DND-41 (cell line): Measurements from ENCODE around the gene NDUFS7.

ENCODE experiments used
- ATAC-seq: fragments of 200-7000 bp; cut with Tn5 transposase; 3 replicates; pipeline ENCODE4 v1.9.1; 2021; ENCODE audit warnings: low read depth; ENCODE audit not compliant: insufficient read depth
- DNase-seq: peaks from one replicate; pipeline ENCODE4 v3.0.0-alpha.2; 2020
- H2AFZ ChIP-seq: 2 replicates; pipeline ENCODE4 v1.6.0; 2012; ENCODE audit warnings: low read depth, low read length
- H3K27ac ChIP-seq: 2 replicates; pipeline ENCODE4 v1.5.1; 2012; ENCODE audit warnings: low read length, inconsistent platforms
- H3K27me3 ChIP-seq: fragments of 200-600 bp; sonication (generic); 2 replicates; pipeline ENCODE4 v1.6.0; 2012; ENCODE audit warnings: low read length, mild to moderate bottlenecking, inconsistent platforms; ENCODE audit not compliant: insufficient read depth, poor library complexity
- H3K36me3 ChIP-seq: 2 replicates; pipeline ENCODE4 v1.5.1; 2012; ENCODE audit warnings: low read length, inconsistent platforms; ENCODE audit not compliant: insufficient read depth
- H3K4me1 ChIP-seq: 2 replicates; pipeline ENCODE4 v1.5.1; 2012; ENCODE audit warnings: mild to moderate bottlenecking, low read length; ENCODE audit not compliant: insufficient read depth
- H3K4me2 ChIP-seq: 2 replicates; pipeline ENCODE4 v1.6.0; 2012; ENCODE audit warnings: mild to moderate bottlenecking, moderate library complexity, low read length, inconsistent platforms; ENCODE audit not compliant: insufficient read depth
- H3K4me3 ChIP-seq, 2 experiments: fragments of 200-600 bp in 1 of 2; shearing (Covaris generic) in 1 of 2; 2 replicates each; pipeline ENCODE4 v1.5.1; 2012 to 2016; ENCODE audit warnings: inconsistent platforms in 2 of 2, low read length in 2 of 2, mild to moderate bottlenecking in 2 of 2, low read depth in 1 of 2, moderate library complexity in 1 of 2
- H3K79me2 ChIP-seq: 2 replicates; pipeline ENCODE4 v1.6.0; 2012; ENCODE audit warnings: low read length, inconsistent platforms; ENCODE audit not compliant: insufficient read depth
- H3K9ac ChIP-seq: 2 replicates; pipeline ENCODE4 v1.6.0; 2012; ENCODE audit warnings: low read depth, mild to moderate bottlenecking, inconsistent platforms, low read length, moderate library complexity
- H3K9me3 ChIP-seq: 2 replicates; pipeline ENCODE4 v1.5.1; 2012; ENCODE audit warnings: low read length, moderate library complexity, mild to moderate bottlenecking, inconsistent platforms; ENCODE audit not compliant: insufficient read depth, severe bottlenecking
- H4K20me1 ChIP-seq: 2 replicates; pipeline ENCODE4 v1.6.0; 2012; ENCODE audit warnings: low read length; ENCODE audit not compliant: insufficient read depth
- EZH2 ChIP-seq: IDR thresholded peaks from 3 replicates; pipeline ENCODE4 v1.6.1; 2012; ENCODE audit warnings: borderline replicate concordance, low read depth, mild to moderate bottlenecking, moderate library complexity, low read length, inconsistent platforms; ENCODE audit not compliant: severe bottlenecking
- TF ChIP-seq, protein P1 (sequence below): IDR thresholded peaks from 2 replicates; pipeline ENCODE4 v1.5.1; 2012; ENCODE audit warnings: borderline replicate concordance, low read length, moderate library complexity, mild to moderate bottlenecking; ENCODE audit not compliant: poor library complexity, severe bottlenecking; ENCODE audit errors: extremely low read depth

NDUFS7 gene

DNA sequence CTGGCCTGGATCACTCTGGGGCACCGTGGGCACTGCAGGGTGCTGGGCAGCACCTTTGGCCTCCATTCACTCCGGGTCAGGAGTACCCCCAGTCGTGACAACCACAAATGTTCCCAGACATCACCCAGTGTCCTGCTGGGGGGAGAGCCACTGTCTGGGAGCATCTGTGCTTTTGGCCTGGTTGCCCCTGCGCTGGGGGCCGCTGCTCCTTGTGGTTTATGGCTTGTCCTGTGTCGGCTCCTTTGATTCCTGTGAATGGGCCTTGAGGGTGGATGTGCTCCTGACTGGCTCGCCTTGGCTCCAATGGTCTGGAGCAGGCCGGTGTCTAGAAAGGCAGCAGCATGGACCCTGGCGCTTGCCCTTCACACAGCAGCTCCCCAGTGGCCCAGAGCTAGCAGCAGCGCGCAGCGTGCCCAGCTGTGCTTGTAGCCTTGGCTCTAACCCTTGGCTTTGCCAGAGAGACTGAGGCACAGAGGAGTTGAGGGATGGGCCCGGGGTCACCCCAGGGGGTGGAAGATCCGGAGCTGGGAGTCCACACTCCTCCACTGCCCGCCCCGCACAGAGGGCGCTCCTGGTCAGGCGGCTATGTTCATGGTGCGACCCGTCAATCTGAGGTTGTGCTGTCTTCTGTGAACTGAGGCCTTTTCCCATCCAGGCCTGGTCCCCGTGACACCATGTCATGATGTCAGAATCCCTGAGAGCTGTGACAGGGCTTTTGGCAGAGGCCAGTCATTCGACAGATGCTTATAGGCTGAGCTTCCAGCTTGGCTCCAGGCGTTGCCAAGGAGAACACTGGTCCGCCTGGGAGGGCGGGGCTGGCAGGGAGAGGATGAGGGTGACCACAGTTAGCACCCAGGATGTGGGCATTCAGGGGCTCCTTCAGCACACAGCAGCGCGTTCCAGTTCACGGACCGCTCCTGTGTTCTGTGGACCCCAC lies 27.8 kb downstream of the NDUFS7 start:
- peak overlapping the region; percentile 84 for H3K4me2 ChIP-seq

DNA sequence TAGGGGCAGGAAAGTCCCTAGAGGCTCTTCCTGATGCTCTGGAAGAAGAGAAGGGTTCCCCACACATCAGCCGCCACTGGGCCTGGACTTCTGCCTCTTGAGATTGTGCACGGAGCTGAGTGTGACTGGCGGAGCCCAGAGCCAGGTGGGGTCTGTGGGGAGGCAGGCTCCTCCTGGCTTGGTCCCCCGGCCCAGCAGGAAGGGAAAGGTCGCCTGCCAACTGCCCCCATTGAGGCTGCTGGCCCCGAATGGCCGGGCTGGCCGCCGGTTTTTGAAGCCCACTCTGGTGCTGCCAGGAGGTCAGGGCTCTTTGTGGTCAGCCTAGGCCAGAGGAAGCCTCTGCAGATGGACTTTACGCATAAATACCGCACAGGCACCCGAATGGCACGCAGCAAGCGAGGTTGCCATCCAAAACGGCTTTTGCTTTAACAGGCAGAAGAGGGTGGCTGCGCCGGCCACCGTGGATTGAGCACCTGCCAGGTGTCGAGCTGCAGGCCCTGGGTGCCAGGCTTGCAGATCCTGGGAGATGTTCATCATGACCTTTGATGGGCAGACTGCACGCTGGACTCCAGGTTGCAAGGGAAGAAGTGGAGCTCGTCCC lies 28.7 kb downstream of the NDUFS7 start:
- H3K27ac ChIP-seq: no peak overlapping the region

More for the DNA sequence above, 27.8 kb downstream of the NDUFS7 start:
- DNase-seq (peak; percentile 34), ATAC-seq (no peak)
- peaks cover 90% of the 10 kb centered on the region for H3K79me2 ChIP-seq
- no peak overlapping the region for H3K27ac ChIP-seq
- H3K4me1 ChIP-seq: peaks cover 49% of the 10 kb centered on the region
- peak overlapping the region in 1 of 2 experiments; percentile 60; a peak in 1 of 4 replicates for H3K4me3 ChIP-seq
- no peaks in the 10 kb centered on the region for H3K27me3 ChIP-seq
- H2AFZ ChIP-seq: no peak overlapping the region
- no peak for TF ChIP-seq EZH2
- TF ChIP-seq, protein P1, sequence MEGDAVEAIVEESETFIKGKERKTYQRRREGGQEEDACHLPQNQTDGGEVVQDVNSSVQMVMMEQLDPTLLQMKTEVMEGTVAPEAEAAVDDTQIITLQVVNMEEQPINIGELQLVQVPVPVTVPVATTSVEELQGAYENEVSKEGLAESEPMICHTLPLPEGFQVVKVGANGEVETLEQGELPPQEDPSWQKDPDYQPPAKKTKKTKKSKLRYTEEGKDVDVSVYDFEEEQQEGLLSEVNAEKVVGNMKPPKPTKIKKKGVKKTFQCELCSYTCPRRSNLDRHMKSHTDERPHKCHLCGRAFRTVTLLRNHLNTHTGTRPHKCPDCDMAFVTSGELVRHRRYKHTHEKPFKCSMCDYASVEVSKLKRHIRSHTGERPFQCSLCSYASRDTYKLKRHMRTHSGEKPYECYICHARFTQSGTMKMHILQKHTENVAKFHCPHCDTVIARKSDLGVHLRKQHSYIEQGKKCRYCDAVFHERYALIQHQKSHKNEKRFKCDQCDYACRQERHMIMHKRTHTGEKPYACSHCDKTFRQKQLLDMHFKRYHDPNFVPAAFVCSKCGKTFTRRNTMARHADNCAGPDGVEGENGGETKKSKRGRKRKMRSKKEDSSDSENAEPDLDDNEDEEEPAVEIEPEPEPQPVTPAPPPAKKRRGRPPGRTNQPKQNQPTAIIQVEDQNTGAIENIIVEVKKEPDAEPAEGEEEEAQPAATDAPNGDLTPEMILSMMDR: no peak
- H3K9ac ChIP-seq: peak overlapping the region; percentile 100; the same call in 1 of the 2 replicates
- peaks cover 80% of the 10 kb centered on the region for H4K20me1 ChIP-seq
- H3K9me3 ChIP-seq: no peaks in the 10 kb centered on the region
- peaks cover 76% of the 10 kb centered on the region for H3K36me3 ChIP-seq

DNA sequence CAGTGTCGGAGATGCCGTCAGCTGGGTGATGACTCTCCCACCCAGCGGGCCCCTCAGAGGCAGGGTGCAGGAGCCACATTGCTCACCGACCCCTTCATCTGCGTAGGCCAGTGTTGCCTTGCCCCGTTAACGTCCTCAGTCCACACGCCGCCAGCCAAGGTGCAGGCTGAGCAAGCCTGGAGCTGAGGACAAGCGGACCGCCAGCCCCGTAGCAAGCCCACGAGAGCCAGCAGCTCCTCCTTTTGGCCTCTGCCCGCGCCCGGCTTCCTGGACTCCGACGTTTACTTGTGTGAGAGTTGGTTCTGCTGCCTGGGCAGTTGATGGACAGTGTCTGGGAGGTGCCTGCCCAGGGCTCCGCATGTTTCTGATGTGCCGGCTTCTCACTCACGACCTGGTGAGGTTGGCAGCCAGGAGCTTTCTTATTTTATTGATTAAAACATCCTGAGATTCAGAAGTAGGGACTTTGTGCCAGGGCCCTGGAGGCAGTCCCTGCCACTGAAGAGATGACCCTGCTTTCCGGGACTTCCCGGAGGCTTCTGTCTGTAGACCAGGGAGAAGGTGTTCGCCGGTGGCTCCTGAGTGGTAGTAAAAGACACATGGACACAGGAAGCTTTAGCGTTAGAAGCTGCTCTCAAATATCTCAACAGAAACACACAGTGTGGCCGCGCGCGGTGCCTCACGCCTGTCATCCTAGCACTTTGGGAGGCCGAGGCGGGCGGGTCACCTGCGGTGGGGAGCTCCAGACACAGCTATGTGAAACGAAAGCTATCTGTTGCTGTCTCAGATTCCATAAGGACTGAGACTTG lies 29.5 kb downstream of the NDUFS7 start:
- Histone ChIP-seq H3K79me2 (peaks cover 100% of the 10 kb centered on the region), H3K9ac (no peak overlapping the region), H3K4me3 (no peak overlapping the region), H3K9me3 (no peaks in the 10 kb centered on the region), H3K27ac (no peak overlapping the region), H3K36me3 (peaks cover 93% of the 10 kb centered on the region), H4K20me1 (peaks cover 97% of the 10 kb centered on the region), H3K4me2 (peak overlapping the region; percentile 15), H2AFZ (no peak overlapping the region), H3K4me1 (peaks cover 44% of the 10 kb centered on the region), H3K27me3 (no peaks in the 10 kb centered on the region)
- ATAC-seq (no peak), DNase-seq (no peak)
- TF ChIP-seq, protein P1: no peak
- TF ChIP-seq EZH2: no peak

More for the DNA sequence above, 28.7 kb downstream of the NDUFS7 start:
- ATAC-seq: no peak
- peaks cover 89% of the 10 kb centered on the region for H4K20me1 ChIP-seq
- H2AFZ ChIP-seq: no peak overlapping the region
- TF ChIP-seq, protein P1: no peak
- no peak for TF ChIP-seq EZH2
- H3K4me1 ChIP-seq: peaks cover 44% of the 10 kb centered on the region
- peak overlapping the region; percentile 84 for H3K4me2 ChIP-seq
- no peak overlapping the region for H3K9ac ChIP-seq
- peaks cover 85% of the 10 kb centered on the region for H3K36me3 ChIP-seq
- peaks cover 99% of the 10 kb centered on the region for H3K79me2 ChIP-seq
- no peak for DNase-seq
- H3K27me3 ChIP-seq: no peaks in the 10 kb centered on the region
- H3K4me3 ChIP-seq: no peak overlapping the region; a peak in 1 of 4 replicates
- no peaks in the 10 kb centered on the region for H3K9me3 ChIP-seq
